Measurements from ENCODE around the gene UPK3A.

UPK3A gene

DNA sequence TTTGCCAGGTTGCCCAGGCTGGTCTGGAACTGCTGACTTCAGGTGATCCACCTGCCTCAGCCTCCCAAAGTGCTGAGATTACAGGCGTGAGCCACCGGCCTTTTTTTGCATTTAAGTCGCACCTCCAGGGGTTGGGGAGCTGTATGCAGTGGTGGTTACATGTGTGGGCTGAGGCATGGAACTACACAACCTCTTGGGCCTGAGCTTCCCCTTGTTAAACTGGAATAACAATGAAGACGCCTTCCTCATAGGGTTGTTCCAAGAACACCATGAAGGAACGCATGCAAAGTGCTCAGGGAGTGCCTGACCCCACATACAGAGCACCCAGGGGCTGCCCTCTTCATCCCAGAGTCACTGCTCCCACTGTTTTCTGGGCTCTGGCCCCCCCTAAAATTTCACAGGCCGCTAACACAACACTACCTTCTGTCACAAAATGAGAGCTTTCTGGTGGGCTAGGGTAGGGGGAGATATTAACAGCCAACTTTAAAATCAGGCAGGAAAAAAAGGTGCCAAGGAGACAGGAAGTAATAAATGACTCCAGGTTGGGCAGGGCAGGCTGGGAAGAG lies 23.7 kb downstream of the UPK3A start:
- no peak for DNase-seq (ENCODE audit: low read depth in 1 of 2, low spot score in 1 of 2)

DNA sequence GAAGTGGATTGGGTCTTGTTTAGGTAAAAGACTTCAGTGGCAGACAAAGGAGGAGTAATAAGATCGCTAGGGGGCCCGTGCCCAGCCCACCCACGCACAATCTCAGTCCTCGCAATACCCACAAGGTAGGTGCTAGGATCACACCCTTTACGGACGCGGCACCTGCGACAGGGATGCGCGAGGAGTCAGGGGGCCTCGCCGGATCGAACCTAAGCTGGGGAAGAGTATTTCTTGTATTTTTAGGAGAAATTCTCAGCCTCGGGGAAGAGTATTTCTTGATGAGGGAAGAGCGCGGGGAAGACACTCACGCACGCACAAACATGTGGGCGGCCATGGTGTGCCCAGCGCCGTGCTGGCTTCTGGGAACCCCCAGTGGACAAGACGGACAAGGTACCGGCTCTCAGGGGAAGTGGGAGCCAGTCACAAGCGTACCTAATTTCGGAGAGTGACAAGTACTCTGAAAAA lies 24.2 kb downstream of the UPK3A start:
- no peak for DNase-seq (ENCODE audit: low read depth in 1 of 2, low spot score in 1 of 2)

DNA sequence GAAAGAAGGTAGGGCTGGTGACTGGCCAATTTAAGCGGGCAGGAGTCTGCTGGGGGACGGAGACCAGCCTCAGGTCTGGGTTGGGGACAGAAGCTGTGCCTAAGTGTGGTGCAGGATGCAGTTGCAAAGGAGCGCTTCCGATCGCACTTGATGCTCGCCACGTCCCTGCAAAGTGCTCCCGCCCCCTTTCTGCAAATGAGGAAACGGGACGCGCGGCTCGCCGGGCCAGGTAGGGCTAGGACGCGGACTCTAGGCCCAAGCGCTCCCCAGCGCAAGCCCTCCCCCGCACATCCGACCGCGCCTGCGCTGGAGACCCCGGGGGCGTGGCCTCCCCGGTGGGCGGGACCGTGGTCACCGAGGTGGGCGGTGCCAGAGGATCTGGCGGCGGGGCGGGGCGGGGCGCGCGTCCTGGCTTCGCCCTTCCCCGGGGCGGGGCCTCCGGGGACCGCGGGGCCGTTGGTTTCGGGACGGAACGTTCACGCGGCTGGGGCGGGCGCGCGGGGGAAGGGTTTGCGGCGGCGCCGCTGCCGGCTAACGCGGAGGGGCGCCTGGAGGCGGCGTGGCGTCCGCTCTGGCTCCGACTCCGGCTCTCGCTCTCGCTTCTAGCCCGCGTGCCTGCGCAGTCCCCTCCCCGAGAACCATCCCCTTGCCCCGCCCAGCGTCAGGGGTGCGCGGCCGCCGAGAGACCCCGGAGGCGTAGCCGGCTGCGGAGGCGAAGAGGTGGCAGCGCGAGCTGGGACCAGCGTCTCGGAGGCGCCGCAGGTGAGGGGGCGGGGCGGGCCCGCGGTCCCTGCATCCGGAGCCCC lies 24.9 kb downstream of the UPK3A start, which contains the start of gene FAM118A:
FAM118A (plus strand) TSS at position 513 of the 806 bp plus-strand sequence. CDS start 12,446 bp downstream, outside the sequence.
- peak; percentile 98 to 99 for DNase-seq (ENCODE audit: low read depth in 1 of 2, low spot score in 1 of 2)

DNA sequence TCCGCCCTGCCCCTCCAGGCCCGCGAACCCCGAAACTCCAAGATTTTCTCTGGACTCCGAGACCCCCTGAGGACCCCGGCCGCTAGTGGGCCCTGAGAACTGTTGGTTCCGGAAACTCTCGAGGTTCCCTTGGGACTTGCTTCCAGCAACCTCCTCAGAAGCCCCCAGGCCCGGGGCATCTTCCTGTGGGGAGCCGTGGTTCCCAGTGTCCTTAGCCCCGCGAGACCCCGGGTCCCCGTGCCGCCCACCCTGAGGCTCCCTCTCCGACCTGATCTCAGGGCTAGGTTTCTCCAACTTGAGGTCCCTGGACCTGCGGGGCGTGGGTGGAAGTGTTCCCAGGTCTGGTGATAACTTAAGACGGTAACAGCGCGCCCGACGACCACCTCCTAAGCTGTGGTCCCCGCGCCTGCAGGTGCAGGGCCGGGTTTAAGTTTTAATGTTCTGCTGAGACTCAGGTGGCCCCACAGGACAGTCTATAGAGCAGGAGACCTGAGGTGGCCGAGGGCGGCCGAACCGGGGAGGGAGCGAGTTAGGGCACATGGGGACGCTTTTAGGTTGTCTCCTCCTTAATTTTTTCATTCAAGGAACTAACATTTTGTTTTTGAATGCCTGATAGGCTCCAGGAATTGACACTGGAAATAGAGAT lies 25.7 kb downstream of the UPK3A start:
- no peak for DNase-seq (ENCODE audit: low read depth in 1 of 2, low spot score in 1 of 2)

DNA sequence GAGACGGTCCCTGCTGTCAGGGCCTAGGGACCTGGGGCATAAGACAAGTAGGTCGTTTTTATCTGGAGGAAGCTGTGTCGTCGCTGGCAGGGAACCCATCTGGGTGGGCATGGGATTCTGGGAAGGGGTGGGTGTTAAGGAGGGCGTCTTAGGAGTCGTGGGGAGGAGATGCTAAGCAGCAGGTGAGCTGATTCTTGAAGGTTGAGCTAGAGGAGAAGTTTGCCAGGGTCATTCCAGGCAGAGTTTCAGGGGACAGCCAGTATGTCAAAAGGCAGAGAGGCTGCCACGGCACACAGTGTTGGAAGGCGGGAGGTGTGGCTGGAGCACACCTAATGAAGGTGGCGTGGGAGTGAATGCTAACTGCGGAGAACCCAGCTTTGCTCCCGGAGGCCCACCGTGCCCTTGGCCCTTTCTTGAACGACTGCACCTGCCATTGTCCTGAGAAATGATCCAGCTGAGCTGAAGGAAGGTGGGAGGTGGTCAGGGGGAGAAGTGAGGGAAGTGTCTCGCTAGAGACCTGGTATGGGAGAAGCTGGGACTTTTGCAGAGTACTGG lies 26.3 kb downstream of the UPK3A start:
- DNase-seq (ENCODE audit: low read depth in 1 of 2, low spot score in 1 of 2) = no peak

DNA sequence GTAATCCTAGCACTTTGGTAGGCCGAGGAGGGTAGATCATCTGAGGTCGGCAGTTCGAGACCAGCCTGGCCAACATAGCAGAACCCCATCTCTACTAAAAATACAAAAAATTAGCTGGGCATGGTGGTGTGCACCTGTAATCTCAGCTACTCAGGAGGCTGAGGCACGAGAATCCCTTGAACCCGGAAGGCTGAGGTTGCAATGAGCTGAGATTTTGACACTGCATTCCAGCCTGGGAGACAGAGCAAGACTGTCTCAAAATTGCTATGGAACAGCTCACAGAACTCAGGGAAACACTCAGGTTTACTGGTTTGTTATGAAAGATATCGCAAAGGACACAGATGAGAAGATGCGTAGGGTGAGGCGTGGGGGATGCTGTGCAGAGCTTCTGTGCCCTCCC lies 27.7 kb downstream of the UPK3A start:
- DNase-seq (ENCODE audit: low read depth in 1 of 2, low spot score in 1 of 2) = no peak

DNA sequence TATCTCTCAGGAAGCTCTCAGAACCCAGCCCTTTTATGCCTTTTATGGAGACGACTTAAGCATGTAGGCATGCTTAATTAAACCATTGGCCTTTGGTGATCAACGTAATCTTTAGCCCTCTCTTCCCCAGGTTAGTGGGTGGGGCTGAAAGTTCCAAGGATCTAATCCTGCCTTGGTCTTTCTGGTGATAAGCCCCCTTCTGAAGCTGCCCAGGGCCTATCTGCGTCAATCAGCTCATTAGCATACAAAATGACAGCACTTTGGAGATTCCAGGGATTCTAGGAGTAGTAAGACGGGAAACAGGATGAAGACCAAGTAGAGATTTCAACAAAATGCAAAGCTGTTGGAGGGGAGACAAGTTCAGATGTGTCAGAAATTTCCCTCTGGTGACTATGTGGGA lies 28.1 kb downstream of the UPK3A start:
- DNase-seq (ENCODE audit: low read depth in 1 of 2, low spot score in 1 of 2) = no peak

DNA sequence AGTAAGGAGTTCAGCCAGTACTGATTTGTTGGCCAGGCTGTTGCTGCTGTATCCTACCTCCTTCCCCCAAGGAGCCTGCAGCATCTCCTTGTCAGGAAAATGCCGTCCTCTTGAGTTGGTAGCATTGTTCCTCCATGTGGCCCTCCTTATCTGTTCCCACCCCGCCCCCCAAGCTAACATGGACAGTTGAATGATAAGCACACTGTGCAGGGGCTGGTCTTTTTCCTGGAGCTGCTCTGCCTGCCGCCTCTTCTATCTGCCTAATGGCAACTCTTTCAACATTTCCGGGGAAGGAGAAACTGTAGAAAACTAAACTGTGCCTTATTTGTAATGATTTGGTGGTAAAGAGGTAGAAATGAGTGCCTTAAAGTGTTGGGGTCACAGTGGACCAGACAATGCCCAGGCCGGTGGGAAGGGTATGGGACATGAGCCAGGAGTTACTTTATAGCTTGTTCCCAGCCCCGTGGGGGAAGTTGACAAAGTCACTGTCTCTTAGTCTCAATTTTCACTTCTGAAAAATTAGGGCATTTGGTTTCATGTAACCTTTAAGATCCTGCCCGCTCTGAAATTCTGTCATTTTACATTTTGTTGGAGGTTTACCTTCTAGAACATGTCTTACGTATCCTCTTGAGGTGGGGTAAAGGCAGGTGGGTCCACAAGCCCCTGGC lies 29.4 kb downstream of the UPK3A start:
- no peak for DNase-seq (ENCODE audit: low read depth in 1 of 2, low spot score in 1 of 2)

DNA sequence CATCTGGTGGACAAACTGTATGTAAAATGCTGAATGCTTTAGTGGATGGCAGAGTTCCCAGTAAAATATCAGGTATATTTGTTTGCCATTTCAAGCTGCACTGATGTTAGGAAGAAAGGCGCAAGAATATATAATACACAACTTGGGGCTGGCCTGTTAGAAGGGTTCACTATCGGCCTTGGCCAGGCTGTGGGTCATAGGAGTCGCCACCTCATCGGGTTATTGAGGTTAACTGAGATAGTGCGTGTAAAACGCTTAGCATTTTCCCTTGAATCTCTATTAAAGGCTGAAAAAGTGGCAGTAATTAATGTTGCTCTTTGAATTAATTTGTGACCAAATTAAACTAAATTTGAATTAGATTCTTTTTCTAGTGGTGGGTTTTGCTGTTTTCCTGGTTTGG lies 30.0 kb downstream of the UPK3A start:
- DNase-seq (ENCODE audit: low read depth in 1 of 2, low spot score in 1 of 2) = no peak

DNA sequence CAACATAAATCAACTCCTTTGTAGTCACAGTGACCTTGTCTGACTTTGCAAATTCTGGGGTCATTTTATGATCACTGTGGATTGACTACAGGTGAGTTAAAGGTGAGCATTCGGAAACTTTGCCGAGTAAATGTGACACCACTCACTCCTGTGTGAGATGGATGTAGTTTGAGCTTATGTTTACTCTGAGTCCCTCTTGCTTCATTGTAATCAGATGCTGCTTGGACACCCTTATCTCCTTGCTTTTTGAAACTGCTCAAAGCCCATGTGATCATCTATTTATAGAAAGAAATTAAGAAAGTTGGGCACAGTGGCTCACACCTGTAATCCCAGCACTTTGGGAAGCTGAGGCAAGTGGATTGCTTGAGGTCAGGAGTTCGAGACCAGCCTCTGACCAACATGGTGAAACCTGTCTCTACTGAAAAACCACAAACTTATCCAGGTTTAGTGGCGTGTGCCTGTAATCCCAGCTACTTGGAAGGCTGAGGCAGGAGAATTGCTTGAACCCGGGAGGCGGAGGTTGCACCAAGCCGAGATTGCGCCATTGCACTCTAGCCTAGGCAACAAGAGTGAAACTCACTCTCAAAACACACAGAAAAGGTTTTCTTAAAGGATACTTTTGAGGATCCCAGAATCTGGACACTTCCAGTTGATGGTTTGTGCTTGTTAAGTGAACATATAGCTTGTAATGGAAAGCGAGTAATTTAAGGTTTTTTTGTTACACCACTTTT lies 32.2 kb downstream of the UPK3A start:
- no peak for DNase-seq (ENCODE audit: low read depth in 1 of 2, low spot score in 1 of 2)

DNA sequence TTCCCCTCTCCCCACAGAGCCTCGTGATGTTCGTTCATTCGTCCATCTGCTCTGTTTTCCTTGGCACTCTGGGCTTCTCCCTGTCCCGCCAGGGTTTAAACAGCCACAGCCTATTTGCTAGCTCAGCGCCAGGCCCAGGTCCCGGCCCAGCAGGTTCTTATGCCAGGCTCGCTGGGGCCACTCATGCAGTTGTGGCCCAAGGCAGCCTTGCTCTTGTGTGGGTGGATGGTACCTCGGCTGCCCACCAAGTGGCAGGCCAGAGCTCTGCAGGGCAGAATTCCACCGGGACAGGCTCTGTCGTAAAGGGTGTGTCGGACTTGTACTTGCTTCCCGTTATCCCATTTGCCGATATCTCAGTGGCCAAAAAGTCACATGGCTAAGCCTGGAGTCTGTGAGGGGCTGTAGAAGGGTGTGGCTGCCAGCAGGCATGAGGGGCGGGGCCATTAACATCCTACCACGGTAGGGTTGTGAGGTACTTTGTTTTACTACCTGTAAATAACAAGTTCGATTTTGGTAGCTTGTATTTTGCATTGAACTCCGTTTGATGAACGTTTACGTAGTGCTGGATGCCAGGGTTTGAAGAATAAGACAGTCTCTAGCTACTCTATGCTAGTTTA lies 32.9 kb downstream of the UPK3A start:
- DNase-seq (ENCODE audit: low read depth in 1 of 2, low spot score in 1 of 2) = no peak

DNA sequence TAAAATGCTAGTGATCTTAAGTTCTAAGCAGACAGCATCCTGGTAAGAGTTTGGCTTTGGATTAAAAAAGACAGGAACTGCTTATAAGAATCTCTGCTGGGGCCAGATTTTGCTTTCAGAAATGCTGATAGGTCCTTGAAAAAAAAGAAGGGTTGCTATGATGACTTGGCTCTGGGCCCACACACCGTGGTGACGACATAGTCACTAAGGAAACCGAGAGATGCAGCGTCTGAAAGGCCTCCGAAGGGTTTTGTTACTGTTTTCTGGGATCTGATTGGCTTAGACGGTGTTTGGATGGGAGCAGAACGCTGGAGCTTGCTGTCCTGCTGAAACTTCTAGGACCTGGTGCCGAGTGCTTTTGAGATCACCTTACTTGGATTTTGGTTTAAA lies 33.4 kb downstream of the UPK3A start:
- DNase-seq (ENCODE audit: low read depth in 1 of 2, low spot score in 1 of 2) = peak; percentile 67 to 71

DNA sequence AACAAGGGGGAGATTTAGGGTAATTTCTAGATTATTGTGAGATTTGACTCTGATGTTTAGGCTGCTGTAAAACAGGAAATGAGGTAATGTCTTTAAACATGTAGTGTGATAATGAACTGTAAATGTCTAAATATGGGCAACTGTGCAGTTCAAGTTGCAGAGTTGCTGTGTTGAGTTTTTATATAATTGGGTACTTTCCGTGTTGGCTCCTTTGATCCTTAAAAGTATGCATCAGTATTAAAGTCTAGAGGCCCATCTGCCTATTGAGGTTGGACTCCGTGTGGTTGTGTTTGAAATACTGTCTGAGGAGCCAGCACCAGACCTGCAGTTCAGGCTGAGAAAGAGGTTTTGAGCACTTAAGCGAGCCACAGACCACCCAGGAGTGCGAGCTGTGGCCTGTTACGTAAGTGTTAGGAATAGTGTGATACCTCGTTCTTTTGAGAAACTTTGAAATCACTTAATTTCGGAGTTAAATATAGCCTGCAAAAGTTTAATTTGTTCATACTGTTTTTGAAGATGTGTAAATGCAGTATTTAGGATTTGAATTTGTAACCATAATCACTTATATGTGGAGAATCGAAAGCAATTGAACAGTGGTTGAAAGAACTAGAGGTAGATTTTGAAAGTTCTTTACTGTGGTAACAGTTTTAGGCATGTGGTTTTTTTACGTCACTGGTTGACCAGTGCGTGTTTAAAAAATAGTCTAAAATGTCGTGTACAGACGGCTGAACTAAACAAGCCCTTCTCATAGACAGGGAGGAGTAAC lies 34.0 kb downstream of the UPK3A start:
- DNase-seq (ENCODE audit: low read depth in 1 of 2, low spot score in 1 of 2) = peak in 1 of 2 donors; percentile 23

DNA sequence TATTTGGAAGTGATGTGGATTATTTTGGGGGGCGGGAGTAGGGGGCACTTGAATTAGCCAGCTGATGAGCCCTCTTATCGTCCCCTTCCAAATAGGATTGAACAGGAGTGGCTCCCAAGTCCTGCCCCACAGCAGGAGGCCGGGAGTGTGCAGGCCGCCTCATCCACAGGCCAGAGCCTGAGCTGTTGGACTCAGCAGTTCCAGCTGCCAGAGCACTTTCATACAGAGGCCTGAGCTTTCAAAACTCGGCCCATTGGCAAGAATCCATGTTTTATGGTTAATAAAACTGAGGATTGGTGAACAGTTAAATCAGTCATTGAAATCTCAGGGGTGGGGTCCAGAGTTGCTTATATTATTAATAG lies 34.6 kb downstream of the UPK3A start:
- no peak for DNase-seq (ENCODE audit: low read depth in 1 of 2, low spot score in 1 of 2)

DNA sequence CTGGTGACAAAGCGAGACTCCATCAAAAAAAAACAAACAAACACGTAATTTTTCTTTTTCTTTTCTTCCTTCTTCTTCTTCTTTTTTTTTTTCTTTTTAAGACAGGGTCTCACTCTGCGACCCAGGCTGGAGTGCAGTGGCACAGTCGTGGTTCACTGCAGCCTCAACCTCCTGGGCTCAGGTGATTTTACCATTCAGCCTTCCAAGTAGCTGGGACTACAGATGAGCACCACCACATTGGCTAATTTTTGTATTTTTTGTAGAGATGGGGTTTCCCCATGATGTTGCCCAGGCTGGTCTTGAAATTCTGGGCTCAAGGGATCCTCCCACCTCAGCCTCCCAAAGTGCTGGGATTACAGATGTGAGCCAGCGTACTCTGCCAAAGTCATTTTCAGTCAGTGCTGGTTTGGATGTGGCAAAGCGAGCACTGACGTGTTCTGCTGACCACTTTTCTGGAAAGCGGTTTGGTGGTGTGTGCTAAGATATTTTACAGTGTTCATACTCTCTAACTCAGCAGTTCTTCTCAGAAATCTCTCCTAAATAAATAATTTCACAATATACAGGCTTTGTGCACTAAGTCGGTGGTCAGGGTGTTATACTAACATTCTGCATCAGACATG lies 35.7 kb downstream of the UPK3A start:
- no peak for DNase-seq (ENCODE audit: low read depth in 1 of 2, low spot score in 1 of 2)

DNA sequence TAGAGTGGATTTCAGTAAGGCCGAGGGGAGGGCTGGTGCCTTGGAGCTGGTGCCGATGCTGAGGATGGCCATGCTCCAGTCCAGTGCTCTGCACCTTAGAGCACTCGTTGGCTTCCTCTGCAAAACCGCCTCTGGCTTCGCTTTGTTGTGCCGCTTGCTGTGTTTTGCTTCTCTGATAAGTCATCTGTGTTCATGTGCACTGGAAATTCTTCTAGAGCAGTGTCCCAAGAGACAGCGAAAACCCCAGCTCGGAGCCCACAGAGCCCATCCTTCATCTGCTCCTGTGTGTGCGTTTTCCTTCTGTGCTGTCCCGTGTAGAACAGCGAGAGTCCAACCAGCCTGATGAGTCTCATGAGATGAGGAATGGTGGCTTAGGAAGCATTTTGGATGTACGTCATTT lies 37.1 kb downstream of the UPK3A start:
- DNase-seq (ENCODE audit: low read depth in 1 of 2, low spot score in 1 of 2) = no peak

DNA sequence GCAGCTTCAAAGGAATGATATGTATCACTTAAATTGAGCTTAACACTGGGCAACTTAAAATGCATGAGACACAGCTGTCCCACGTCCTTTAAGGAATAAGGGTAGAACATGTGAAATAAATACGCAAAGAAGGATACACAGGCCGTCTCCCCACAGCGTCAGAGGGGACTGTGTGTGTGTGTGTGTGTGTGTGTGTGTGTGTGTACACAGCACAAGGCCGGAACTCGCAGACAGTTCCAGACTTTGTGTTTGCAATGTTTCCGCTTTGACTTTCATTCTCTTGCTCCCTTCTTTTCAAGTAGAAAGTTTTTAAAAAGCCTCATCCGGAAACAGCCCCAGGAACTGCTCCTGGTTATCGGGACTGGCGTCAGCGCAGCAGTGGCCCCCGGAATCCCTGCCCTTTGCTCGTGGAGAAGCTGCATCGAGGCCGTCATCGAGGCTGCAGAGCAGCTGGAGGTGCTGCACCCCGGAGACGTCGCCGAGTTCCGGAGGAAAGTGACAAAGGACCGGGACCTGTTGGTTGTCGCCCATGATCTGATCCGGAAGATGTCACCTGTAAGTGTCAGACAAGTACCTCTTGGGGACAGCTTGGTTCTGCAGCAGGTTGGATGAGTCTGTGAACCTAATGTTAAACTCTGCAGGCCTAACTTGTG lies 38.2 kb downstream of the UPK3A start:
- DNase-seq (ENCODE audit: low read depth in 1 of 2, low spot score in 1 of 2) = no peak

DNA sequence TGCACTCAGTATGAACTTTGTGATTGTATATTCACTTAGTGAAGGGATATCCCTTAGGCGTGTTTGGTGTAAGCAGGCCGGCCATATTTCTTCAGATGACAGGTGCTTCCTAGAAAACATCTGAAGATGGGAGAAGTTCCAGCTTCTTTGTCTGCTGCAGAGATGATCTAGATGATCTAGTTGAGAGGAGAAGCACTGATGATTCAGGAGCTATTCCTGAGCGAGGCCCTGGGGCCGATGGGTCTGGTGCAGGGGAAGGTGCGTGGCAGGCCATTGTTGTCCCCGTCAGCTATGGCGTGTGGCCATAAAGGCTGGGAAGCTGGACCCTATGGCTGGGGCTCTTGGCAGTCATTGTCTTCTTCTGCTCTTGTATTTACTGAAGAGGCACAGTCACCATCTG lies 38.9 kb downstream of the UPK3A start:
- DNase-seq (ENCODE audit: low read depth in 1 of 2, low spot score in 1 of 2) = no peak

DNA sequence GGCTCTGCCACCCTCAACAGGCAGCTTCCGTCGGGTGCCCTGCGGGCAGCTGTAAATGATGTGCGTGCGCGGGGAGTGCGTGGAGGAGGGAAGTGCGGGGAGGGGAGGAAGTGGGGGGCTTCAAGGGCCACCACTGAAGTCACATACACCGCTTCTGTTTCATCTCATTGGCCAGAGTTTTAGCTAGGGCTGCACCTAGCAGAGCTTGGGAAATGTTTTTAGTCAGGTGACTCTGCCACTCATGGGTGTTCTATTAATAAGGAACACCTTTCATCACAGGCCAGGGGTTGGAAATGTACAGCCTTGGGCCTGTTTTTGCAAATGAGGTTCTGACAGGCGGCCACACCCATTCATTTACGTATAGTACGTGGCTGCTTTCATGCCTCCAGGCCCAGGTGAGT lies 39.6 kb downstream of the UPK3A start:
- no peak for DNase-seq (ENCODE audit: low read depth in 1 of 2, low spot score in 1 of 2)

All from stimulated activated CD4-positive, alpha-beta T cell treated with anti-CD3 and anti-CD28 coated beads, Interleukin-15, amount 100 ng/mL, for 1 hour (primary cell).